CD4-positive, alpha-beta T cell treated with Interleukin-15 for 1 hour (primary cell): ENCODE data around the gene RANBP9.

Experiments used
- DNase-seq: peaks from one replicate; pipeline ENCODE4 v3.0.0-alpha.2; 2020

Gene RANBP9

GRCh38 chr6:13677878-13678254 is 33.8 kb downstream of the RANBP9 start:
- no peak for DNase-seq

DNA sequence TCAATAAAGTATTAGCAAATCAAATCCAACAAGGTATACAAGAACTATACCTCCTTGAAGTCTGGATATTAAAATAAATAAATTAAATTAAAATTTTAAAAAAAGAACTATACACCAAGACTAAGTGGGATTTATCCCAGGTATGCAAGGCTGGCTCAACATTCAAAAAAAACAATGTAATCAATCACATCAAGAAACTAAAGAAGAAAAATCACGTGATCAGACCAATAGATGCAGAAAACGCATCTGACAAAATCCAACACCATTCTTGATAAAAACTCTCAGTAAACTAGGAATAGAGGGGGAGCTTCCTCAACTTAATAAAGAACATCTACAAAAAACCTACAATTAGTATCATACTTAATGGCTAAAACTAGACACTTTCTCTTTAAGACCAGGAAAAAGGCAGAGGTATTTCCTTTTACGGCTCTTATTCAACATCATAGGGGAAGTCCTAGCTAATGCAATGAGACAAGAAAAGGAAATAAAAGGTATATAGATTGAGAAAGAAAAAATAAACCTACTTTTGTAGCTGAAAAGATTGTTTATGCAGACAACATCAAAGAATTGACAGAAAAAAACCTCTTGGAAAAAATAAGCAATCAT is 35.0 kb downstream of the RANBP9 start:
- DNase-seq, result no peak

GRCh38 chr6:13674533-13675190 is 37.0 kb downstream of the RANBP9 start:
- DNase-seq, result no peak

- DNase-seq, result no peak
These were observed 37.7 kb downstream of the RANBP9 start for GRCh38 chr6:13673825-13674444.

GRCh38 chr6:13673368-13673767 is 38.3 kb downstream of the RANBP9 start:
- no peak for DNase-seq

GRCh38 chr6:13672904-13673303 is 38.7 kb downstream of the RANBP9 start:
- DNase-seq, result no peak

DNA sequence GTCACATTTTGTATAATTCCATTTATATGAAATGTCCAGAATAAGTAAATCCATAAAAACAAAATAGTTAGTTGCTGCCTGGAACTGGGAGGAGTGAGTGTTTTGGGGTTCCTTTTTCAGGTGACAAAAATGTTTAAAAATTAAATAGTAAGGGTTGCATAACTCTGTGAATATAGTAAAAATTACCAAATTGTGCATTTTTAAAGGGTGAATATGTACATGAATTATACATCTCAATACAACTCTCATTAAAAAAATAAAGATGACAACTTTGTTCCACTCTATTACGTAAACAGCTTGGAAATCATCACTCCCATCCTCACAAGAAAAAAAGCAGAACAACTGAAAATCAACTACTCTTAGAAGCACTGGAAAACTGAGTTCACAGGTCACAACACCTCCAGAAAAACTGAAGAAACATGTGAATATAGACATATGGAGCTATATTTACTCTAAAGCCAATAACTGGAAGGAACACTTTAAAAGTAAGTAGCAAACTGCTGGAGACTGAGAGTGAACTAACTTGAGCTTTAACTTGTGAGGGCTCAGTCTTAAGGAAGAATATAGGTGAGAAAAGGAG is 40.0 kb downstream of the RANBP9 start:
- DNase-seq, result no peak

DNA sequence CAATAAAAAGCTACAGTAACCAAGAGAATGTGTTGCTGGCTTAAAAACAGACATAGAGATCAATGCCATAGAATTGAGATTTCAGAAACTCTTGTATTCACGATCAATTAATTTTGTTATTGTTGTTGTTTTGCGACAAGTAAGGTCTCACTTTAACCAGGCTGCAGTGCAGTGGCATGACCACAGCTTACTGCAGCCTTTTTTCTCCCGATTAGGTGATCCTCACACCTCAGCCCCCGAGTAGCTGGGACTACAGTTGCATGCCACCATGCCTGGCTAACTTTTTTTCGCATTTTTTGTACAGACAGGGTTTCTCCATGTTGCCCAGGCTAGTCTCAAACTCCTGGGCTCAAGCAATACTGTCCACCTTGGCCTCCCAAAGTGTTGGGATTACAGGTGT is 42.2 kb downstream of the RANBP9 start:
- DNase-seq, result no peak

- DNase-seq, result no peak
These were observed 43.2 kb downstream of the RANBP9 start for GRCh38 chr6:13668291-13668928.

DNA sequence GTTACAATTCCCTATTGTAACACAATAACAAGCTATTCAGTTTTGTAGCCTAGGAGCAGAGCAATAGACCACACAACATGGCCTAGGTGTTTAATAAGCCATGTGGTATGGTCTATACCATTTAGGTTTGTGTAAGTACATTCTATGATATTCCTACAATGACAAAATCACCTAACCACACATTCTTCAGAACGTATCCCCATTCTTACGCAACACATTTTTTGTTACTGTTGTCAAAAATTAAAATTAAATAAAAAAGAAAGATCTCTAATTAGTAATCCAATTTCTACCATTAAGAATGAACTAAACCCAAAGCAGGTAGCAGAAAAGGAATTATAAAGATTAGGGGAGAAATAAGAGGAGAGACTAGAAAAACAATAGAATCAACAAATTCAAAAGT is 44.0 kb downstream of the RANBP9 start:
- DNase-seq, result no peak

DNA sequence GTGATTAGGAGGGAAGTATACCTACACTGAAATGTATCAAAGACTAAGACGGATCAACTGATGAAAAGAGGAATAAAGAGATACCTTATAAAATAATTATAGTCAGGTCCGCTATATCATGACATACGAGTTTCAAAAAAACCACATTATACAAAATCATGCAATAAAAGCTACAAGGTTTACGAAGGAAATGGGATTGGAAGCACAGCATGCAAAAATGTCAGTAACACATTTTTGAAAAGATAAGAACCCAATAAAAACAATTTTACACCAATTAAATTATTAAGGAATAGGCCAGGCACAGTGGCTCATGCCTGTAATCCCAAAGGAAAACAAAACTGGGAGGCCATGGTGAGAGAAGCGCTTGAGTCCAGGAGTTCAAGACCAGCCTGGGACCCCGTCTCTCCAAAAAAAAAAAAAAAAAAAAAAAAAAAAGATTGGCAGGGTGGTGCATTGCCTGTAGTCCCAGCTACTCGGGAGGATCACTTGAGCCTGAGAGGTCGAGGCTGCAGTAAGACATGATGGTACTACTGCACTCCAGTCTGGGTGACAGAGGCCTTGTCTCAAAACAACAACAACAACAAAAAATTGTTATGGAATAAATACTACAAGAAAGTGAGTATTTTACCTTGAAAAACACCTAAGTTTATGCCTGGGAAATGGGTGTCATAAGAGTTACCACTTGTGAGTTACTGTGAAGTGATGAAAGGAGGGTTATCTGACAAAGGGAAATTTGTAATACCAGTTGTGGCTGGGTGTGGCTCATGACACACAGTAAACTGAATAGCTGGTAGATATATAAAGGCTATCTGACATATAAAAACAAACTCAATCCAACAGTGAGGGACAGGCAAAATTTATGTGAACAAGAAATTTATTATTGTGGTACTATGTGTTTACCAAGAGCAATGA is 45.2 kb downstream of the RANBP9 start:
- DNase-seq, result no peak

- no peak for DNase-seq
These were observed 46.8 kb downstream of the RANBP9 start for GRCh38 chr6:13664703-13665352.

- no peak for DNase-seq
These were observed 47.6 kb downstream of the RANBP9 start for GRCh38 chr6:13663986-13664385.

GRCh38 chr6:13662651-13663334 is 48.8 kb downstream of the RANBP9 start:
- DNase-seq, result no peak

DNA sequence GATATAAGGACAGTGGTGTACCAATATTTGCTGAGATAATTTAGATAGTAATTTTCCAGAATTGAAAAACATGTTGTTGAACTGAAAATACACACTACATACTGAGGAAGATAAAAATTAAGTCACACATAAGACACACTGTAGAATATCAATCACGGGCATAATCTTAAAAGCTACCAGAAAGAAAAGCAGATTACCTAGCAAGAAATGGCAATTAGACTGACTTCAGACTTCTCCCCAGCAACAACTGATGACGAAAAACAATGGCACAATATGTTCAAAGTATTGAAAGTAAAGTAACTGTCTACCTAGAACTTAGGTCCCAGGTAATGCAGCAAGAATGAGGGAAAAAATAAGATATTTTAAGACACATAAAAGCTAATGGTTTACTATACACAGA is 50.0 kb downstream of the RANBP9 start:
- DNase-seq, result no peak

DNA sequence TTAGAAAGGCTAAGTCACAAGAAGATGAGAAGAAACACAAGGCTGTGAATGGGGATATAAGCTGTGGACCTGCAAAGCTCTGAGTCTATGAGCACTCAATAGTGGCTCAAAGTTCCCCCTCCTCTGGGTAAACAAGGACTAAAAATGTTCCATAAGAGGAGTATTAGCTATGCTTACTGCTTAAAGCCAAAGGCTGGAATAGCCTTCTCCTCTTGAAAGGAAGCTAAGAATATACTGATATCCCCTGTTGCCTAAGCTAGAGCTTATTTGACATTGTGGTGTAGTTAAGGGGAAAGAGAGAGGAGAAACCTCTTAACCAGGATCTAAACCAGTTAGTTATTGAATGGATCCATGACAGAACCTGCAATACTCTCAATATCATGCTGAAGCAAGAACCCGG is 50.7 kb downstream of the RANBP9 start:
- no peak for DNase-seq

DNA sequence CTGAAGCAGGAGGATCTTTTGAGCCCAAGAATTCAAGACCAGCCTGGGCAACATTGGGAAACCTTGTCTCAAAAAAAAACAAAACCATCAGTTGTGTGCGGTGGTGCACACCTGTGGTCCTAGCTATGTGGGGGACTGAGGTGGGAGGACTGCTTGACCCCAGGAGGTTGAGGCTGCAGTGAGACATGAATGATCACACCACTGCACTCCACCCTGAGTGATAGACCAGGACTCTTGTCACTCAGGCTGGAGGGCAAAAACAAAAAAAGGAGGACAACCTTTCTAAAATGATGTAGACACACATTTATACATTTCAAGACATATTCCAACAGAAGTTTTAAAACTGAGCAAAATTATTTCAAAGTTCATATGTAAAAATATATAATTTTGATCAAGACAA is 51.4 kb downstream of the RANBP9 start:
- no peak for DNase-seq

DNA sequence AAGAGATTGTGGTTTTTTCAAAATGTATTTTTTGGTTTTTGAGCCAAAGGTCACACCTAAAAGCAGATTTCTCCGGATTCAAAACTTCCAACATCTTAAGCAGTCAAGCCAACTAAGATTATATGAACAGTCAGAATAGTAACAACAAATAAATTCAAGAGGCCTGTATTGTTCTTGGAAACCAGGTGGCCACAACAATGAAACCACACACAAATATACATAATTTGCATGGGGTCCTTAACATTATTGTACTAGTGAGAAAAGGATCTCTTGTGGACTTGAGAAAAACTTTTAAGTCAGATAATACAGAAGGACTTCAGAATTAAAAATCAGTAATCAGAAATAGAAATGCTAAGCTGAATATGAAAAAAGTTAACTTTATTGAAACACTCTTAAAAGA is 55.9 kb downstream of the RANBP9 start:
- no peak for DNase-seq

DNA sequence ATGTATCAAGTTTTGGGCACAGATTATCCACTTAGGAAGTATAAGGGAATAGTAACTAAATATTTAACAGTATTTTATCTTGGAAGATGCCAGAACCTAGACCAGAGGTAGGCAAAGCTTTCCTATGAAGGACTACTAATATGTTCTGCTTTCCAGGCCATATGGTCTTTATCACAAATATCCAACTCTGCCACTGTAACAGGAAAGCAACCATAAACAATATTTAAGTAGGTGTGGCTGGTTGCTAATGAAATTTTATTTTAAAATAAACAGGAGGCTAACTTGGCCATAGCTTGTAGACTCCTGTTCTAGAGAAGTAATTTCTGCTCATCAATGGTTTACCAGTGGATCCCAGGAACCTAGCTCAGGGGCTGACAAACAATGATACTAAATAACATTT is 57.1 kb downstream of the RANBP9 start:
- no peak for DNase-seq

DNA sequence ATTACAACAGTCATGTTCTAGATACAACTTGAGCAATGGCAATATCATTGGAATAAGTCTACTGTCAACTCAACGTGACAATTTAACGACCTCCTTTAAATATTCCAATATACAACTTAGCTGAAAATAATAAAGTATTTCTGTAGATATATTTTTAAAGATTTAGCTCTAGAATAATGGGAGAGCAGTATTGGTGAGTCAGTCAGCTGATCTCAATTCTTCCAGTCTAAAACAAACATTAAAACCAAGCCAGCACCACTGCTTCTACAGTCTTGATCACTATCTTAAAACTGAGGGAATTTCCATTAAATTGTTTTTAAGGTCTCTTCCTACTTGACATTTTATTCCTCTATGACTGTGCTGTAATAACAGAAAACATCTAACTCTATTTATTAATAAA is 58.3 kb downstream of the RANBP9 start:
- DNase-seq, result no peak

- DNase-seq, result no peak
These were observed 62.2 kb downstream of the RANBP9 start for GRCh38 chr6:13649393-13649792.

GRCh38 chr6:13648850-13649249 is 62.8 kb downstream of the RANBP9 start:
- no peak for DNase-seq
